ENCODE data around the gene PLEKHA7.

Gene PLEKHA7

DNA sequence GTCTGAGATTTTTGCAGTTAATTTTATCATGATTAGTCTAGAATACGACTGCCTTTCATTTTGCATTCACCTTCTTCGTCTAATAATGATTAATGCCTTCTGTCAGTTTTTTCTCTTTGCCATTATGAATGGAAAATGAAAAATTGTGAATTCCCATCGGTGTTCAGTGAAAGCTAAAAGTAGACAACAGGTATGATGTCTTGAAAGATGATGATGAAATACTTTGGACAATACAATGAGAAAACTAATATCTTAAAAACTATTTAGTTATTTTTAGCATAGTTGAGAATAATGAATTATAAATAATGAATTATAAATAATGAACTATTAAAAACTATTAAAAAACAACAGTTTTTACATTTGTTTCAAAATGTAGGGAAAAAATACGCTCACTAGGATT, 270.7 kb downstream of the PLEKHA7 start:
- DNase-seq (ENCODE audit: low read depth in 3 of 3), result no peak

DNA sequence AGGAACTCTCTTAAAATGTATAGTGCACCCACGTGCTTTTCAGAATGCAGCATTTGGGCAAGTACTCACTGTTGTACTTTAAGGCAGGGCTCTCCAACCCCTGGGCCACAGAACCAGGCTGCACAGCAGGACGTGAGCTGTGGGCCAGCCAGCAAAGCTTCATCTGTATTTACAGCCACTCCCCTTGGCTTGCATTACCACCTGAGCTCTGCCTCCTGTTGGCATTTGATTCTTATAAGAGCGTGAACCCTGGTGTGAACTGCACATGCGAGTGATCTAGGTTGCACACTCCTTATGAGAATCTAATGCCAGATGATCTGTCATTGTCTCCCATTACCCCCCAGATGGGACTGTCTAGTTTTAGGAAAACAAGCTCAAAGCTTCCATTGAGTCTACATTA, 272.7 kb downstream of the PLEKHA7 start:
- no peak for DNase-seq (ENCODE audit: low read depth in 3 of 3)

DNA sequence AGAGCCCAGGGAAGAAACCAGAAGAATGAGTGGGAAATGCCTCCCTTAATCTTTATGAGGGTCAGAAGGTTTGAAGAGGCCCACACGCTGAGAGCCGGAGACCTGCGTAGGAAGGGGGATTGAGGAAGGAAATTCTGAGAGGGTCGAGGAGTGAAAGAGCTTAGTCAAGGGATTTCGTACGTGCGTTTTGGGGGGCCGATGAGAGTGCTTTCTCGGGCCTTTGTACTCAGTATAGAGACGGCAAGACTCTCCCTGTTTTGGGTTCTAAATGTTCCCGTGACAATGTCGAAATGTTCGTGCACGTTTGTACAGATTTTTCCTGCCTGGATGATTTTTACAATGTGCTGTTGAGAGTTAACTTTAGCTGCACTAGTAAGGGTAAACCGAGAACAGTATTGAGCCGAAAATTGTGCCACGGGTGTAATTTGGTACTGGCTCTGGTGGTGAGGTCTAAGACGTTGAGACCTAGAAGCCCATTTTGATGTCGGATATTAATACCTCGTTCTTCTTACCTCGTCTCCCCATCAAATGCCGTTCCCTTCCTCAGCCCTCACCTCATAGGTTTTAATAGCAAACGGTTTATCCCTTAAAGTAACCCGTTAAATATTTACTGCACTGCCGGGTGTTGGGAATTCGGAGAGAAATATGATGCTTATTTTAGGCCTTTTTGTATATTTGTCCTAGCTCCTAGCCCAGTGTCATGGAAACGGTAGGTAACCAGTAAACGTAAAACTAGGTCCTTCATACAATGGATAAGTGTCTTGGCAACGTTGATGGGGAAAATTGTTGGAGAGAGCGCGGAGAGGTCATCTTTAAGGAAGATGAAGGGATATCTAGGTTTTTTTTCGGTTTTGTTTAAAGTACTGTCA, 275.0 kb downstream of the PLEKHA7 start:
- no peak for DNase-seq (ENCODE audit: low read depth in 3 of 3)

DNA sequence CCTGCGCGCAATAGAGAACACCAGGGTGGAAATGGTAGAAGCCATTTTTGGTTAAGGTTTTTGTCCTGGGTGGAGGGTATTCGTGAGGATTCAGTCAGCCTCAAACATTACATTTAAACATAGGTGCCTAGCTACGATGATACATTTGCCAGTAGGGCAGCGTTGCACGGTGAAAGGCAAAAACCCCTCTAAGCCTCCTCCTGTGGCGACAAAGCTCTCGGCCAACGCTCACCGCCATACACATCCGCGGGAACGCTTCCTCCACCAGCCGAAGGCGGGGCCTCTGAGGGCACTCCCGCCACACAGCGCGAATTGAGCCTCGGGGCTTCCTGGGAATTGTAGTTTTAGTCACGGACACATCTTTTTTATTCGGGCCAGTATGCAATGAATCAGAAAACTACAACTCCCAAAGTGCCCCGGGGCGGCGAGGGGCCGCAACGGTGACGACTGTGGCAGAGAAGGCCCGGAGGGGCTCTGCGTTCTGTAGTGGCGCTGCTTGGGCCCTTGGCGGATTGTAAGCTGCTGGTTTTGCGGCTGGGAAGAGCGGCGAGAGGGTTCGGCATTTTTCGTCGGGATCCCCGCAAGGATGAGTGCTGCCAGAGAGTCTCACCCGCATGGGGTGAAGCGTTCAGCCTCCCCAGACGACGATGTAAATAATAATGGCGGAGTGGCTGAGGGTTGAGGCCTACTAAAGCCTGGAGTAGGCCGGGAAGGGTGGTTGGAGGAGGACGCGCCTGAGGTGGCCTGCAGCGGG, 275.8 kb downstream of the PLEKHA7 start, which contains the start of gene C11orf58:
Gene C11orf58, plus strand, starts transcription at position 455 of the 754 bp plus-strand sequence. Its CDS starts 132 bp downstream, at position 587.
- DNase-seq (ENCODE audit: low read depth in 3 of 3), result peak; percentile 80 to 92 (median 91)

DNA sequence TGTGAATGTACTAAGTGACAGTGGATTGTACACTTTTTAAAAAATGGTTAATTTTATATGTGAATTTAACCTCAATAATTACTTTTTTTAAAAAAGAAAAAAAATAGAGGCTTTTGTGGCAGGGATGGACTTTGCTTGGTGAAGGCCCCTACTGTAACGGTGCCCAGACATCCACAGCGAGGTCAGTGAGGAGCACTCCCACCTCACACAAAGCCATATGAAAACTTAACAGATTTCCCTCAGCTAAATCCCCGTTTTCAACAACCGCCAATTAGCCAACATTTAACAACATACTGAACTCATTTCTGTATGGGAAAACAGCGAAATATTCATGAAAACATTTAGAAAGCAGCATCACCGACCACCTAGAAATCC, 276.4 kb downstream of the PLEKHA7 start:
- no peak for DNase-seq (ENCODE audit: low read depth in 3 of 3)

Measured in stimulated activated CD4-positive, alpha-beta T cell treated with anti-CD3 and anti-CD28 coated beads, TNF-alpha, amount 100 ng/mL, for 24 hours (primary cell).